GM12892 (cell line): ENCODE results near the gene NABP2.
A peak's percentile ranks its signal among the peaks of the same experiment; 100 is the strongest.

Source experiments
- DNase-seq: peaks from one replicate; pipeline ENCODE4 v3.0.0; 2011; ENCODE audit not compliant: insufficient read length
- FAIRE-seq: peaks from 2 replicates; lab custom pipeline; 2011; peaks lifted over from hg19 to GRCh38; lab: Jason Lieb, UNC
- POLR2A ChIP-seq: IDR thresholded peaks from 2 replicates; pipeline ENCODE4 v1.6.1; 2011; ENCODE audit warnings: low read depth, low read length, control low read depth
- POLR2AphosphoS5 ChIP-seq: IDR thresholded peaks from 2 replicates; pipeline ENCODE4 v1.6.1; 2011; ENCODE audit warnings: low read depth, low read length, control low read depth
- TAF1 ChIP-seq: IDR thresholded peaks from 2 replicates; pipeline ENCODE4 v1.6.1; 2011; ENCODE audit warnings: low read depth, mild to moderate bottlenecking, control low read depth, low read length, borderline replicate concordance

Gene NABP2

DNA sequence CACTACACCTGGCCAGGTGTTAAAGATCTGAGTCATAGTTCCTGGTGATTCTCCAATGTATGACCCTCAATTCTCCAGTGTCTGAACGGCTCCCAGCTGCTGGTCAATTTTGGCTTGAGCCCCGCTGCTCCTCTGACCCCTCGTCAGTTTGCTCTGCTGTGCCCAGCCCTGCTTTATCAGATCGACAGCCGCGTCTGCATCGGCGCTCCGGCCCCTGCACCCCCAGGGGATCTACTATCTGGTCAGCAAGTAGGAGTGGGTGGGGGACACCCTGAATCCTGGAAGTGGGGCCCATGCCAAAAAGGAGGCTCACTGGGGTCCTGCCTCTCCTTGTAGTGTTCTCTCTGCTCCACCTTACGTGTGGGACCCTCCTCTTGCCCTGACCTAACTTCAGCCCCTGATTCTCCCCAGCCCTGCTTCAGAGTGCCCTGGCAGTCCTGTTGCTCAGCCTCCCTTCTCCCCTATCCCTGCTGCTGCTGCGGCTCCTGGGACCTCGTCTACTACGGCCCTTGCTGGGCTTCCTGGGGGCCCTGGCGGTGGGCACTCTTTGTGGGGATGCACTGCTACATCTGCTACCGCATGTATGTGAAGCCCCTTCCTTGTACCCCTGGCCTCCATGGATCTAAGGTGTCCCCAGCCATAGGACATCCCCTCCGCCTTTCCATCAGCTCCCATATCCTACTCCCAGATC, 10.7 kb downstream of the NABP2 start:
- no peak for FAIRE-seq
- no peak for DNase-seq
- TF ChIP-seq TAF1 (no peak), POLR2A (no peak), POLR2AphosphoS5 (0 out of 2 replicates have a peak, but pooled peaks have one; percentile 32)

DNA sequence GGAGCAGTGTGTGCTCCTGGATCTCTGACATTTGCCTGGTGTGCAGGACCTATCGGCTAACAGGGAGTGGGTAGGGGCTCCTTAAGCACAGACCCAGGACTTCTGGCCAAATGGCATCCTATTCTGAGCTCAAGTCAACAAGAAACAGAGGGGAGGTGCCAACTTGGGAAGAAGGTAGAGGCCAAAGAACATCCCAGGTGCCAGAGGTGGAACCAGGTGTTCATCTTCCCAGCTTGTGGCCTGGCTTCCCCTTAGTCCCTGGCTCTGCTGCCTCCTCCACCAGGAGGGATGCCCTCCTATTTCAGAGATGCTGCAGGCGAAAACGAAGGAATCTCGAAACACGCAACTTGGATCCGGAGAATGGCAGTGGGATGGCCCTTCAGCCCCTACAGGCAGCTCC, 11.9 kb downstream of the NABP2 start:
- DNase-seq: no peak
- TF ChIP-seq POLR2A: no peak
- TF ChIP-seq POLR2AphosphoS5: 0 out of 2 replicates have a peak, but pooled peaks have one; percentile 1
- no peak for FAIRE-seq

DNA sequence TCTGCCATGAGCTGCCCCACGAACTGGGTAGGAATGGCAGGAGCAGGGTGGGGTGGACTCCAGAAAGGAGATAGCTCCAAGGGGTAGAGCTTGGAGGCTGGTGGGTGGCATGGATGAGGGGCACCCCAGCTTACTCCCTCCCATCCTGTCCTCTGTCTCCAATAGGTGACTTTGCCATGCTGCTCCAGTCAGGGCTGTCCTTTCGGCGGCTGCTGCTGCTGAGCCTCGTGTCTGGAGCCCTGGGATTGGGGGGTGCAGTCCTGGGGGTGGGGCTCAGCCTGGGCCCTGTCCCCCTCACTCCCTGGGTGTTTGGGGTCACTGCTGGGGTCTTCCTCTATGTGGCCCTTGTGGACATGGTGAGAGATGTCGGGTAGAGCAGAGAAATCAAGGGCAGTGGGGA, 12.8 kb downstream of the NABP2 start:
- no peak for TF ChIP-seq POLR2AphosphoS5
- TF ChIP-seq POLR2A: no peak
- no peak for TF ChIP-seq TAF1
- FAIRE-seq (no peak), DNase-seq (no peak)

DNA sequence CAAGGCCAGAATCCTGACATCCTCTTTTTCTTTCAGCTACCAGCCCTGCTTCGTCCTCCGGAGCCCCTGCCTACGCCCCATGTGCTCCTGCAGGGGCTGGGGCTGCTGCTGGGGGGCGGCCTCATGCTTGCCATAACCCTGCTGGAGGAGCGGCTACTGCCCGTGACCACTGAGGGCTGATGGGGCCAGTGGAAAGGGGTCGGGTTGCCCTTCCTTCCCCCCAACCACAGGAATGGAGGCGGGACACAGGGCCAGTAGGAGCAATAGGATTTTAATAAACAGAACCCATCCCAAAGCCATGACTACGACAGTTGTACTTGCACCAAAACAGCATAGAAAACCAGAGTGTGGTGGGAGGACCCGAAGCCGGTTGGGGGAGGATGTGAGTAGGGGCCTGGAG, 13.4 kb downstream of the NABP2 start:
- FAIRE-seq (no peak), DNase-seq (no peak)
- TF ChIP-seq TAF1: no peak
- TF ChIP-seq POLR2AphosphoS5: no peak
- TF ChIP-seq POLR2A: no peak

DNA sequence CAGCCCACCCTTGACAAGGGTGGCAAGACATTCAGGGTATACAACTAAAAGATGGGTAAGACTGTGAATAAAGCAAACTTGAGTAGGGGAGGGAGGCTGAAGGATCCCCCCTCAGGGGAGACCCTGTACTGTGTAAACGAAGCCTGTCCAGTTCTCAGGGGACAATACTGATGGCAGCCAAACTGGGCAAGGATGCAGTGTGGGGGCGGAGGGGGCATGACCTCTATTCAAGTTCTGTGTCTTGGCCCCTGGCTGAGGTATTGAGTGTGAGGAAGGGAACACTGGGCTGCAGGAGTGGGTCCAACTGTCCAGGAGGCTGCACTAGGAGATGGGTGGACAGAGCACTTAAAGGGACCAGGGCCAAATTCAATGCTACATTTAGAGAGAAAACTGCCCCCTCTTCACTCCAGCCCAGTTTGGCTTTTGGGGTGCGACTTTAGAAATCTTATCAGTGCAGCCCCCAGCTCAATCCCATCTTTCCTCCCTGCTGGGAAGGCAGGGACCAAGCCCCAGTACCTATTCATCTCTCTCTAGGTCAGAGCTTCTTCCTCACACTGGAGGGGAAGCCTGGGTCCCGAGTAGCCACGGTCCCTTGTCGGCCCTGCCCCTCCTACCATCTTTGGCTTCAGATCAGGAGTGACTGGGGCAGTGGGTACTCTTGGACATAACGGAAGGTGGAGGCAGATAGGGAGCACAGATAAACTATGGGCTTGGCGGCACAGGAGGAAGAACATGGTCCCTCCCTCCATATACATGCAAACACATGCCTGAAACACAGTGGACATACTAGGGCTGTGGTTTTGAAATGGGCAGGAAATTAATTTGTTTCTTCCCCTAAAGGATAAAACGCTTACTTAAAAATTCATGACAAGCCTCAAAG, 17.5 kb downstream of the NABP2 start:
- TF ChIP-seq TAF1 (no peak), POLR2AphosphoS5 (no peak), POLR2A (no peak)
- DNase-seq: no peak
- no peak for FAIRE-seq

DNA sequence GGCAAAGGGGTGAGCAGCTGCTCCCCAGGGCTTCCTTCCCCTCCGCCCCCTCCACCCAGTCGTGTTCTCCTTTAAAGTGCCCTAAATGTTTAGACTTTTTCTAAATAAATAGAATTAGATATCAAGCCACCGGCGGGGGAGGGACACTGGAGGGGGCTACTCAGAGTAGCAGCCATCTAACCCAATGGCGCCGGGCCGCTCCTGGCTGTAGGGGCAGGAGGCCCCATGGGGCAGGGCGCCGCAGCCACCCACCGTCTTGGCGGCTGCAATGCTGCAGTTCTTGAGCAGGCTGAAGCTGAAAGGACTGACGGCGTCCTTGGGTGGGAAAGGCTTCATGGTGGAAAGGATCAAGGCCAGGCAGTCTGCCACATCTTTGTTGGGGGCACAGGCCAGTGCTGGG, 18.8 kb downstream of the NABP2 start:
- DNase-seq: no peak
- TF ChIP-seq POLR2A: no peak
- TF ChIP-seq TAF1: no peak
- no peak for TF ChIP-seq POLR2AphosphoS5
- FAIRE-seq: no peak

DNA sequence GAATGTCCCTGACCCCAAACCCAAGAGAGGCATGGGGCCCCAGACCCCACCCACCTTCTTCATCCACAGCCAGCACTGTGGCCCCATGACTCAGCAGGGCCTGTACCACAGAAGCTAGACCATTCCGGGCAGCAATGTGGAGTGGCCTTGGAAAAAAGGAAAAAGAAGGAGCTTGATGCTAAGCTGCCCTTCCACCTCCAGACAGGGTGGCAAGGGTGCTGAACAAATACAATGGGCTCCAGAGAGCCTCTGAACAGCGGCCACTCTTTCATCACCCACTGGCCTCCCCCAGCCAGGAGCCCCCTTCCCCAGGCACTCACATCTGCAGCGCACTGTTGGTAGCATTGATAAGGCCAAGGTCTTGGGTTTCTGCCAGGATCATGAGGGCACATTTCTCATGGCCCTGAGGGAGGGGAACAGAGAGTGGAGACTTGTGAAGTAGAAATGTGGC, 19.6 kb downstream of the NABP2 start:
- no peak for FAIRE-seq
- TF ChIP-seq TAF1 (no peak), POLR2A (no peak), POLR2AphosphoS5 (no peak)
- no peak for DNase-seq

- no peak for TF ChIP-seq POLR2AphosphoS5
- FAIRE-seq (no peak), DNase-seq (no peak)
Observed at GRCh38 chr12:56244494-56244893, 20.4 kb downstream of the NABP2 start.

- no peak for TF ChIP-seq TAF1
- no peak for TF ChIP-seq POLR2AphosphoS5
- no peak for TF ChIP-seq POLR2A
- no peak for FAIRE-seq
- no peak for DNase-seq
Observed at GRCh38 chr12:56247923-56248322, 23.8 kb downstream of the NABP2 start.

GRCh38 chr12:56248711-56249110, 24.6 kb downstream of the NABP2 start:
- no peak for TF ChIP-seq POLR2A
- TF ChIP-seq TAF1: no peak
- TF ChIP-seq POLR2AphosphoS5: no peak
- no peak for FAIRE-seq
- DNase-seq: no peak

GRCh38 chr12:56252649-56253048, 28.5 kb downstream of the NABP2 start:
- no peak for FAIRE-seq

DNA sequence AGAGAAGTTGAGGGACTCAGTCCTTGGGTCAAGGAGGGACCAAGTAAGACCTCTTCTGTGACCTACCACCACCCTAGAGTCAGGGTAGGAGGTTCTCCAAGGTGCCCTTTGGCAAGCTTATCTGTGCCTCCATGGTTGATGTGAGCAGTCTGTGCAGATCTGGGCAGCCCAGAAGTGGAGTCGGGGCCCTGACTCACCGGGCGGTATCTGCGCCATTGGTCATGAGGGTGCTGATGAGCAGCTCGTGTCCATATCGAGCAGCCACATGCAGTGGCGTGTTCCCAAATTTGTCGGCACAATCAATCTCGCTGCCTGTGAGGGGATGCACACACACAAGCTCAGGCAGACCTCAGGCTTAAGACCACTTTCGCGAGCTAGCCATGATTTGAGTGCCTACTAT, 28.9 kb downstream of the NABP2 start:
- TF ChIP-seq TAF1: no peak
- no peak for TF ChIP-seq POLR2A
- TF ChIP-seq POLR2AphosphoS5: no peak
- FAIRE-seq (no peak), DNase-seq (no peak)

More at GRCh38 chr12:56252649-56253048, 28.5 kb downstream of the NABP2 start:
- TF ChIP-seq POLR2A: no peak
- no peak for TF ChIP-seq TAF1
- TF ChIP-seq POLR2AphosphoS5: no peak
- no peak for DNase-seq
